Superior temporal gyrus (tissue), 1 donor: Measurements from ENCODE around the gene CAMK1G.
A peak's percentile ranks its signal among the peaks of the same experiment; 100 is the strongest.

Experiments used
- DNase-seq: peaks from one replicate; pipeline ENCODE4 v3.0.0-alpha.2; 2016; ENCODE audit errors: extremely low spot score

CAMK1G gene

GRCh38 chr1:209600541-209600940 is 17.0 kb downstream of the CAMK1G start:
- DNase-seq, result no peak

DNA sequence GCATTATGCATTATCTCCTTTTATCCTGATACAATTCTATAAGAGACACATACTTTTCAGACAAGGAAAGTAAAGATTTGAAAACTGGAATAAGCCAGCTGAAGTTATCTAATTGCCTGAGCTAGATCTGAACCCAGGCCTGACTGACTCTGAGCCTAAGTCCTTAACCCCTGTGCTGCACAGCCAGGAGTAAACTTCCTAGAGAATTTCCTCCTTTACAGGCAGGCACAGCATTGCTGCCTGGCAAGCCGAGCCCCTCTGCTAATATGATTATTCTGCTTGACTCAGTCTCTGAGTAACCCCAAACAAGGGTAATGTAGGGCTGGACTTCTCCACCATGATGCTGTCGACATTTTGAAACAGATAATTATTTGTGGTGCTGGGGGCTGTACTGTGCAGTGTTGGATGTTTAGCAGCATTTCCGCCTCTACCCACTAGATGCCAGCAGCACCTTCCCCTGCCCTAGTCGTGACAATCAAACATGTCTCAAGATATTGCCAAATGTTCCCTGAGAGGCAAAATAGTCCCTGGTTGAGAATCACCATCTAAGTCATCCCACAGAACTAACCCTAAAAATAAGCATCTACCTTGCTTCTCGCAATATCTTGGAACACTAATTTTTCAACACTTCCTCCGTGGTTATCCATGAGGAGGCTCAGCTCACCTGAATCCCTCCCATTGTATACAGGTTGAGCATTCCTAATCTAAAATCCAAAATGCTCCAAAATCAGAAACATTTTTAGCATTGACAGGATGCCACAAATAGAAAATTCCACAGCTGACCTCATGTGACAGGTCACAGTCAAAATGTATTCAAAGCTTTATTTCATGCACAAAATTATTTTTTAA is 18.5 kb downstream of the CAMK1G start:
- peak; percentile 81 for DNase-seq

DNA sequence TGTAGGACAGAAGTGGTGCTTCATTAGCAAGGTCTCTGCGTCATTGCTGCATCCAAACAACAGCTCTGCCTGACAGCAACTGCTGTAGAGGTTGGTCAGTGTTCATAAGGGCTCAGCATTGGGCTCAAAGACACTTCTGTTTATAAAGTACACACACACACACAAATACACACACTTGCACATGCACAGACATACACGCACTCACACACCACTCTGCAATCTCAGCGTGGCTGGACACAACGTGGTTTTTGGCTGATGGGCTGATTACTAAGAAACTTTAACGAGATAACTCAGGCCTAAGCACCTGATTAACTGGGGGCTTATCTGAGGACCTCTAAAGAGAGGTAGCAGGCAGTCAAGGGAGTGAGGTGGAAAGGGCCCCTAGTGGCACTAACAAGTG is 20.4 kb downstream of the CAMK1G start:
- no peak for DNase-seq

- no peak for DNase-seq
Observed at GRCh38 chr1:209607102-209607794, 23.7 kb downstream of the CAMK1G start.

DNA sequence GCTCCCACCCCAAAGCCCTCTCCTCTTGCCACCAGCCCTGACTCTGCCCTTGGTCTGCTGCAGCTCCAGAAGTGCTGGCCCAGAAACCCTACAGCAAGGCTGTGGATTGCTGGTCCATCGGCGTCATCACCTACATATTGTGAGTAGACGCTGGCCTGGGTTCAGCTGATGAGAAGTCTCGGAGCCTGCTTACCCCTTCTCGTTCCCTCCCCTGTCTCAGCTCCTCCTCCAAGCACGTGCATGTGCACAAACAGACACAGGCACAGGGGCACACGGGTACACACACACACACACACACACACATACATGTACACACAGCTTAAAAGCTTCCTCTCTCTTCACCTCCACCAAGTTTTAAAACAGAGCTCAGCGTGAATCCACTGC is 24.3 kb downstream of the CAMK1G start:
- DNase-seq, result no peak

DNA sequence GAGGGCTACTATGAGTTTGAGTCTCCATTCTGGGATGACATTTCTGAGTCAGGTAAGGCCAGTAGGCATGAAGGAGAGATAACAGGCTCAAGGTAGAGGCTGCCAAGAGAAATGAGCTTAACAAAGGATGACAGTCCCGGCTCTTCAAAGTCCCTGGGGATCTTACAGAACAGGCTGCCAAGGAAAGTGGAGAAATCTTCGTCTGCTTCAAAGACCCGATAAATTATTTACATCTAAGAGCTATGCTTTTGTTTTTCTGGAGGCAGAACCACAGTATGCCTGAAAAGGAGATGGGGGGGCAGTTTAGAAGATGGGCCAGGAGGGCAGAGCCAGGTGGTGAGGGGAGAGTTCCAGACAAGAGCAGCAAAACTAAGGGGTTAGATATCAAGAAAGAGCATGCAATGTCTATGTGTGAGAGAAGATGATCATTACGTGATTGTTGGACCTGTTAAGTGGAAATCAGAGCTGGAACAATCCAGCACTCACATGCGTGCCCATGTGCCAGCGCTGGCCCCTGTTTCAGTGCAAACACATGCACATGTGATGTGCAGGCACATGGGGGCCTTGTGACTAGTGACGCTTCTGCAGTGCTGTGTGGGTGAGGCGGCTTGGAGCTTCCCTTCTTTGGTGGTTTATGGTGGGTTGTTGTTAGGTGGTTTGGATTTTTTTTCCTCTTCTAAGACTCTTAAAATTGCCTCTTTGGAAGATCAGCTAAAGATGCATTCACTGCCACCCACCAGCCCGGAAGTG is 25.7 kb downstream of the CAMK1G start:
- peak; percentile 74 for DNase-seq

DNA sequence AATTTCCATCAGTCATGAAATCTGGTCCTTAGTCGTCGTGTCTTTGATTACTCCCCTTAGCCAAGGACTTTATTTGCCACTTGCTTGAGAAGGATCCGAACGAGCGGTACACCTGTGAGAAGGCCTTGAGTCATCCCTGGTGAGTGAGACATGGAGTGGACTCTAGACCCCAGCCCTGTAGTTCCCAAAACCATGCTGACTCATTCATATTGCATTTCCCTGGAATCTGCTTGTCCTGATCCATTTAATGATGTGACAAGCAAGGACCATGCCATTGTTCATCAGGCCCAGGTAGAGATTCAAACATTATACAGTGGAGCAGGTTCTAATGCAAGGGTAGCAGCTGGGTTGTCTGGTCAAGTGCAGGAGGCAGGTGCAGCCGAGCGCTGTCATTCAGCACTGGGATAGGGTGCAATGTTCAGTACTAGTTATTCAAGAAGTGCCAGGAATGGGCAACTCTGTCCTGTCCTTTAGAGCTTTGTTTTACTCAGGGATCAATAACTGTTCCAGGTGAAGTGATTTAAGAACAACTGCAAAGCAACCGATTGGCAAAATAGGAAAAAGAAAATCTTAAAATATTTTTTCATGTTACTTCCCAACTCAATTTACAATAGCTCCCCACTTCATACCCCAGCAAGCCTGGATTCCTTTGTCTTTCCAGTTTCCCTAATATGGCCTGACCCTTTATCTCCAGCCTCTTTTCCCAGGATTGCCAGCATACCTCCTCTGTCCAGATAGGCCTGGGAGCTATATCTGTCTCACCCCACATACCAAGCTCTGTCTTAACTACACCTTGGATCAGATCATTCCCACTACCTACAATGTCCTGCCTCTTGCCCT is 26.5 kb downstream of the CAMK1G start:
- DNase-seq, result no peak

DNA sequence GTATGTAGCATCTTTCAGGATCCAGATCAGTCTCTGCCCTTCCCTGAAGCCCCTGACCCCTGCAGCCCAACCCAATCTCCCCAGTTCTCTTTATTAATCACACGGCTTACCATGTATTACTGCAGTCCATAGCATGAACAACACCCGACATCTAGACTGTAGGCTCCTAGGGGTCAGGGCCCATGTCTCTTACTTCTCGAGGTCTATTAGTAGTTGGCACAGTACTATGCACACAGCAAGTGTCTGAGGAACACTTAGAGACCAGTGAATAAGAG is 27.1 kb downstream of the CAMK1G start:
- no peak for DNase-seq

DNA sequence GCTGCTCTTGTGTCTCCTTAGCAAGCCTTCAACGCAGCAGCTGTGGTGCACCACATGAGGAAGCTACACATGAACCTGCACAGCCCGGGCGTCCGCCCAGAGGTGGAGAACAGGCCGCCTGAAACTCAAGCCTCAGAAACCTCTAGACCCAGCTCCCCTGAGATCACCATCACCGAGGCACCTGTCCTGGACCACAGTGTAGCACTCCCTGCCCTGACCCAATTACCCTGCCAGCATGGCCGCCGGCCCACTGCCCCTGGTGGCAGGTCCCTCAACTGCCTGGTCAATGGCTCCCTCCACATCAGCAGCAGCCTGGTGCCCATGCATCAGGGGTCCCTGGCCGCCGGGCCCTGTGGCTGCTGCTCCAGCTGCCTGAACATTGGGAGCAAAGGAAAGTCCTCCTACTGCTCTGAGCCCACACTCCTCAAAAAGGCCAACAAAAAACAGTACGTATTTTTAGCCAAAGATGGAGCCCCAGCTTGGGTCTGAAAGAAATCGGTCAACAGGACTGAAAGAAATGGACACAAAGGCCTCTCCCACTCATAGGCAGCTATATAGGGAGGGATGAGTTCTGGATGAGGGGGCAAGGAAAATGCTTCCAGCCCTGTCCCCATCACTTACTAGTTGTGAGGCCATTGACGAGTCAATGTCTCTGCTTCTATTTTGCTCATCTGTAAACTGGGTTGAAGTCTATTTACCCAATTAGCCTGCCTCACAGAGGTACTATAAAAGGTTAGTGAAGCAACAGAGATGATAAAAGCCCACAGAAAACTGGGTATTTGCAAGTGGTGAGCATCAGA is 28.5 kb downstream of the CAMK1G start:
- no peak for DNase-seq

DNA sequence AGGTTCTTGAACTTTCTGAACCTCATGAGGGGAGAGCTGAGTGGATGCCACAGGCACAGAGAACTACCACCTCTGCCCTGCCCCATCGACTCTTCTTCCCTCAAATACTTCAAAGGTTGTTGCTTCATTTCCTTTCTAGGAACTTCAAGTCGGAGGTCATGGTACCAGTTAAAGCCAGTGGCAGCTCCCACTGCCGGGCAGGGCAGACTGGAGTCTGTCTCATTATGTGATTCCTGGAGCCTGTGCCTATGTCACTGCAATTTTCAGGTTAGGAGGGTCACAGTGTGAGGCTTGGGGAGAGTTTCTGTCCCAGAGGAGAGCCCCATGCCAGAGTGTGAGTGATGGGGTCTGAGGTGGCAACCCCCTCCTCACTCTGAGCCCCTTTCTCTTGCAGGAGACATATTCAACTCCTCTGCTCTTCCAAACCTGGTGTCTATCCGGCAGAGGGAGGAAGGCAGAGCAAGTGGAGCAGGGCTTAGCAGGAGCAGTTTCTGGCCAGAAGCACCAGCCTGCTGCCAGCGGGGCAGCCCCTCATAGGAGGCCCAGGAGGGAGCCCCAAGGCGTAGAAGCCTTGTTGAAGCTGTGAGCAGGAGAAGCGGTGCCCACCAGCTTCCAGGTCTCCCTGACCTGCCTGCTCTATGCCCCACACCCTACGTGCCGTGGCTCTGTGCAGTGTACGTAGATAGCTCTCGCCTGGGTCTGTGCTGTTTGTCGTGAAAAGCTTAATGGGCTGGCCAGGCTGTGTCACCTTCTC is 29.3 kb downstream of the CAMK1G start:
- DNase-seq, result no peak

DNA sequence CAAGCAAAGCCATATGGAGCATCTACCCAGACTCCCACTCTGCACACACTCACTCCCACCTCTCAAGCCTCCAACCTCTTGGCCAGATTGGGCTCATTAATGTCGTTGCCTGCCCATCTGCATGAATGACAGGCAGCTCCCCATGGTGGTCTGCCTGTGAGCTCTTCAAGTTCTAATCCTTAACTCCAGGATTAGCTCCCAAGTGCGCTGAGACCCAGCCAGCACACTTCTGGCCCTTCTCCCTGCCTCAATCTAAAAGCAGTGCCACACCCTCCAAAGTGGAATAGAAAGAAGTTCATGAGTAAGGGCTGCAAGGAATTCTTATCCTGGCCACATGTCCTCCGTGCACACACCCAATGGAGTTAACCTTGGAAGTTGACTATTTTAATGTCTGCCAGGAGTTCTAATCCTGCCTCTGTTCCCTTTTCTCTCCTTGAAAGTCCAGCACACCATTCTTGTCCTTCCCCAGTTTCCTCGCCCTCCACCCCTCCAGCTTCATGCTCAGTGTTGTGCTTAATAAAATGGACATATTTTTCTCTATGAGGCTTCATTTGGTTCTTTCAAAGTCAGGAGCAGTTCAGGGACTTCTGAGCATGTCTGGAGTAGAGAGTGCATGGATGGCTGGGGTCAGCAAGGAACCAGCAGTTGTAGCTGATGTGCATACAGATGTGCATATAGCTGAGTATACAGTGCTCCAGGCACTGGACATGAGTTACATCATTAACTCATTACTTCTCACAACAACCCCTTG is 30.1 kb downstream of the CAMK1G start:
- DNase-seq, result no peak

- DNase-seq, result no peak
Observed at GRCh38 chr1:209614151-209614420, 30.6 kb downstream of the CAMK1G start.

DNA sequence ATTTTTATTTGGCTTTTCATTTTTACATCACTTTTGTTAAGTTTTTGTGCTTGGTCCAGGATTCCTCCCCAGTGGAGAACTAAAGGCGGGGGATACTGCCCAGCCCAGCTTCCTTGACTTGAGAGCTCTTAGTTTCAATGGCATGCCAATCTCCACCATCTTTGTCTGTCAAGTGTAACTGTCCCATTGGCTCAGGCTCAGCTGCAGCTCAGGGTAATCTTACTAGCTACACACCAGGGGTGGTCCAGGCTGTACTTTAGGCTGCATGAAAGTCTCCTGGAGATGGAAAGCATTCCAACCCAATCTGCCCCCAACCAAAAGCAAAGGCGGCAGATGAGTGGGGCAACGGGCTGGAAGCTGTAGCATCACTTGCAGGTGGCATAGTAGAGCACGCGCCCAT is 31.4 kb downstream of the CAMK1G start:
- DNase-seq, result no peak

- DNase-seq, result no peak
Observed at GRCh38 chr1:209616366-209617046, 33.0 kb downstream of the CAMK1G start.

GRCh38 chr1:209617047-209617673 is 33.6 kb downstream of the CAMK1G start:
- no peak for DNase-seq

- no peak for DNase-seq
Observed at GRCh38 chr1:209617755-209618154, 34.2 kb downstream of the CAMK1G start.

DNA sequence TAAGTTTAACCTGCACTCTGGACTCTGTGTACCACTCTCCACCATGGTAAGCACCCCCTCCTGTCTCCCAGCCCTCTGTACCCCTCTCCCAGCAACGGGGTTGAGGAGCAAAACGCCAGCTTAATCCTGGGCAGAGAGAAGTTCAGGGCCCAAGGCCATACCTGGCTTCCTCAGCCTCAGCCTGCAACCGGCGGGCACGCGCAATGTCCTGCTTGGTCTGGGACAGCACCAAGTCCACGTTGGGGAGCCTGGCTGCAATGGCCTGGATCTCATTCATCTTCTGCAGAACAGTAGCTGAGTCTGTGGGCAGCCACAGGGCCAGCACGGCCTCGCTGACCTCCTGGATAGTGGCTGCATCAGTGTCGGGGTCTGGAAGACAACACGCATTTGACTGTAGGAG is 34.8 kb downstream of the CAMK1G start:
- DNase-seq, result no peak

DNA sequence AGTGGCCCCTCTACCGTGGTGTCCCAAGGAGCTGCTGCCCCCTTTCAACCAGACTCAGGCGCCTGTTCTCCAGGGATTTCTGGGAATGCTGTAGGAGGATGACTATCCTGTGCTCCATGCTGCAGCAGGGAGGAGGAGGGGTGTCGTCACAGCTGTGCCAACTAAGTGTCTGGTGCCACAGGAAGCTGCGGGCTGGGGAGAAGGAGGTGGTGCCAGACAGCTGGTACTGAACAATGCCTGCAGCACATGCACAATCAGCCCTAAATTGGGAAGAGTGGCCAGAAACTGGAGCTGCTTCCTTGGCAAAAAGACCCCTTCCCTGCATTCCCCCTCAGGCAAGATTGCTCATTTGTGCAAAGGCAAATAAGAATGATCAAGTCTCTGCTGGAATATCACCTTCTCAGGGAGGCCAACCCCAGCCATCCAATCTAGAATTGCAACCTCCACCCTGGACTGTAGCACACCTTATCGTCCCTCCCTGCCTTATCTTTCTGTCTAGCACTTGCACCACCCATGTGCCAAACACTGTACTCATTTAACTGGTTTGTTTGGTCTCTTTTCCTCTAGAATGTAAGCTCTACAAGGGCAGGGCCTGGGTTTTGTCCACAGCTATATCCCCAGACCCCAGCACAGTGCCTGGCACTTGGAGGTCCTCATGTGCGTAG is 35.4 kb downstream of the CAMK1G start:
- DNase-seq, result peak; percentile 86
